Tibial nerve (tissue), 4 donors: Measurements from ENCODE around the gene AMBRA1.

Source experiments
- CTCF ChIP-seq, 5 experiments: fragments of 200-600 bp in 3 of 5; fragments of 450-650 bp in 2 of 5; sonication (generic) in 3 of 5; IDR thresholded peaks; one replicate each; pipeline ENCODE4 v1.5.1; 2016 to 2019; ENCODE audit warnings: antibody characterized with exemption in 5 of 5, mild to moderate bottlenecking in 3 of 5, moderate library complexity in 2 of 5
- EP300 ChIP-seq, 2 donors: sonication (generic); formaldehyde crosslinking; IDR thresholded peaks; one replicate each; pipeline ENCODE4 v1.6.1; 2017; ENCODE audit warnings: antibody characterized with exemption in 2 of 2, mild to moderate bottlenecking in 1 of 2

DNA sequence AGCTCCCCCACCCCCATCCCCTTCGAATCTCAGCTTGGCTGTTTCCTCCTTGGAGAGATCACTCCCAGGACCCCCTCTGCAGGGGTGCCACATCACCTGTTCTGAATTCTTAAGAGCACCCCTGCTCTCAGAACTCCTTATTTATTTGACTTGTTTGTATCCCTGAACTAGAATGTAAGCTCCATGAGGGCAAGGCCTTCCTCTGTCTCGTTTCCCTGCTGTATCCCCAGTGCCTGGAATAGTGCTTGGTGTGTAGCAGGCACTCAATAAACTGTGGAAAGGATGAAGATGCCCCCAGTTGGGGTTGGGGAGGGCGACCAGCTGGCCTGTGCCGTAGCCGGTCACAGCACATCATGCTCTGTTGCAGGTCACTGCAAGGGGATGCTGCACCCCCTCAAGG, 216.0 kb downstream of the AMBRA1 start:
- TF ChIP-seq CTCF (IDR thresholded peaks at IDR 0.05) (no peak), EP300 (IDR thresholded peaks at IDR 0.05) (no peak)
